GM19372 (cell line): ENCODE data around the gene ZNF654.
"Not testable (repeated sequence)": the region's sequence is repeated elsewhere in the genome, so short reads cannot be mapped to it uniquely, and the experiment has no call there.

Experiments used
- ATAC-seq: cut with Tn5 transposase; IDR thresholded peaks from one replicate; pipeline ENCODE4 v1.9.1; 2021; ENCODE audit warnings: mild to moderate bottlenecking, low read depth, moderate library complexity; ENCODE audit not compliant: unreplicated experiment

The ZNF654 gene

GRCh38 chr3:88059380-88060170 lies 520 bp downstream of the ZNF654 start:
- peak; percentile 9 for ATAC-seq

DNA sequence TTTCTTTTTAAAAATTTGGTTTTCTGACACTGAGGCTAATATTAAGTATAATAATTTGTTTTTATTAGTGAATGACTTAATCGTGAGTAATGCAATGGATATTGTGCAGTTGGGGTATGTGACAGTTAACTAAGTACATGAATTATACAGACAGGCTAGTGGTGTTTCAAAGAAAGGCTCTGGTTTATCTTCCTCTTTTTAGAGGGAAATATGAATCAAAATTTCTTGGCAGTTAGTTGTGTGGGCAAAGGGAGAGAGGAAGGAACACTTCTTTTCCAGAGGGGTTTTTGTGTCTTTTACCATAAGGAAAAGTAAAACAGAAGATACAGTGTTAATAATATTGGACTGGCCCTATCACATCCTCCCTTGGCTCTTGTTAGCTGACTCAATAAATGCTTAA lies 2.7 kb downstream of the ZNF654 start:
- ATAC-seq: no peak

GRCh38 chr3:88075072-88075471 lies 16.0 kb downstream of the ZNF654 start:
- no peak for ATAC-seq

DNA sequence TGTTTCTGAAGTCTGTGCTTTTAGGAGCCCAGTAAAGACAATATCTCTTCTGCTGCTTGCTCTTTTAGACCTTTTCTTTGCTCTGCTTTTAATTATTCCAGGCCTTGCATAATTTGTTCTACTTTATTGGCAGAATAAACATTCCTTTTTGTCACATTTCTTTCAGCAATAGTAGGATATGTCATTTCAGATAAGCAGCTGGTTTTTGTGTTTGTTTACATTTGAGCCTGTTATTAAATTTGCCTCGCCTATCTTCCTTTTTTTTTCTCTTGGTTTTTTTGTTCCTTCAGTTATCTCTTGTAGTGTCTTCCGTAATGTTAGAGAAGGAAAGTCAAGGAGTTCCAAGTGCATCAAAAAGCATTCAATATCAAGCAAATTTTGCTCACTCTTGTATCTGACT lies 16.4 kb downstream of the ZNF654 start:
- ATAC-seq: no peak

- ATAC-seq: no peak
Measured at GRCh38 chr3:88076712-88077111, 17.7 kb downstream of the ZNF654 start.

DNA sequence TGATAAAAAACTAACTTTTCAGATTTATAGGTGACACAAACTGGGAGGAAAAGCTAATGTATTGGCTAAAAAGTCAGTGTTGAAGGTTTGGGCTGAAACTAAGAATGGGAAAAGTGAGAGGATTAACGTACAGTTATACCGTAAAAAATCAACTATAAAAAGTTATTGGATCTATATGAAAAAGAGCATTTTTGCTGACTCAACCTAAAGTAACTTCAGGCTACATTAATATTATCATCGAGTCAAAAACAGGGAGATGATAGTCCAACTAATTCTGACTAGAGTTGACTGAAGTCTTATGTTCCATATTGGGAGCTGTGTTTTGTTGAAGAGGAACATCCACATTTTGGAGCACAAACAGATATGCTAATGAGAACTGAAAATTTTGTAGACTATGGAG lies 19.9 kb downstream of the ZNF654 start:
- no peak for ATAC-seq

DNA sequence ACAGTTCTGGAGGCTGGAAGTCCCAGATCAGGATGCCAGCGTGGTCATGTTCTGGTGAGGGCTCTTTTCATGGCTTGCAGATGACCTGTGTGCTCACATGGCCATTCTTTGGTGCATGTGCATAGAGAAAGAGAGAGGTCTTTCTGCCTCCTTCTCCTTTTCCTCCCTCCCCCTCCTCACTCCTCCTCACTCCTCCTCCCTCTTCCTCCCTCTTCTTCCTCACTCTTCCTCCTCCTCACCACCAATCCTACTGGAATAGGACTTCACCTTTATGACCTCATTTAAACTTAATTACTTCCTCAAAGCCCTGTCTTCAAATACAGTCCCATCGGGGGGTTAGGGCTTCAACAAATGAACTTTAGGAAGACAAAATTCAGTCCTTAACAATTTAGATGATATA lies 23.8 kb downstream of the ZNF654 start:
- no peak for ATAC-seq

DNA sequence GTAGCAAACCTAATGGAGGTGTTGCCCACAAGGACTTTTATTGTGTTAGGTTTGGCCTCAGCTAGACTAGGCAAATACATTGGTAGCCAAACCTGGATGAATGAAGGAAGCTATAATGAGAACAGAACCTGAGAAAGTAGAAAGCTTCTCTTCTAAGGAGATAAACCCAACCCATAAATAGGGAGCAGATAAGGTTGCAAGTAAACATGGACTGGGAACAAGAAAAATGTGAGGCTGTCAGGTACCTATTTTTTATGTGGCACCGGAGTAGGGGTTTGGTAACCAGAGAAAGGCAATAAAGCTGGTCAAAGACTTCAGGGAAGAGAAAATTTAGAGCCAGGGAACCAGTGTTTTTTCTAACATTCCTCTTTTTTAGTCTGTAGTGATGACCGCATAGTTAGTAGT lies 25.0 kb downstream of the ZNF654 start:
- no peak for ATAC-seq

DNA sequence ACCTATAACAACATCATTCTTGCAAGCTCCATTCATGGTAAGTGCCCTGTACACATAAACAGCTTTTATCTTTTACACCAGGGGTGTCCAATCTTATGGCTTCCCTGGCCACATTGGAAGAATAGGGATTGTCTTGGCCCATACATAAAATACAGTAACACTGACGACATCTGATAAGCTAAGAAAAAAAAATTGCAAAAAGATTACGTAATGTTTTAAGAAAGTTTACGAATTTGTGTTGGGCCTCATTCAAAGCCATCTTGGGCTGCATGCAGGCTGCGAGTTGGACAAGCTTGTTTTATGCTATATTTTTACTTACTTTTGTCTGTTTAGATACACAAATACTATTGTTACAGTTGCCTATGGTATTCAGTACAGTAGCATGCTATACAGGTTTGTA lies 31.6 kb downstream of the ZNF654 start:
- no peak for ATAC-seq

- ATAC-seq: no peak
Measured at GRCh38 chr3:88092270-88092669, 33.2 kb downstream of the ZNF654 start.

DNA sequence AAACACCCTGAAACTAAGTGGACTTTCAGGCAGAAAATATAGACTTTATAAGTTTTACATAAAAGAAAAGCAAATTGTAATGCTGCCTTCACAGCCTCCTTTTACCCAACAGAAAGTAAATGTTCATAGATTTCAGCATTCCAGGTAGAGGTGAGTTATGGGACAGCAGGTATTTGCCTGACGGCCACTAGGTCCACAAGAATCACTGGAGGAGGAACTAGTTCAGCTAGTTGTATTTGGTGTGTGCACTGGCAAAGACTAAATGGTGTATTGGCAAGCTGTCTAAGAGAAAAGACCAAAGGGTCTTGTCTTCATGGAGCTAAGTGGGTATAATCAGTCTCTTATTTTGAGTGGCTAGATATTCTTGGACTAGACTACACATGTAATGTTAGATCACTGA lies 34.2 kb downstream of the ZNF654 start:
- no peak for ATAC-seq

DNA sequence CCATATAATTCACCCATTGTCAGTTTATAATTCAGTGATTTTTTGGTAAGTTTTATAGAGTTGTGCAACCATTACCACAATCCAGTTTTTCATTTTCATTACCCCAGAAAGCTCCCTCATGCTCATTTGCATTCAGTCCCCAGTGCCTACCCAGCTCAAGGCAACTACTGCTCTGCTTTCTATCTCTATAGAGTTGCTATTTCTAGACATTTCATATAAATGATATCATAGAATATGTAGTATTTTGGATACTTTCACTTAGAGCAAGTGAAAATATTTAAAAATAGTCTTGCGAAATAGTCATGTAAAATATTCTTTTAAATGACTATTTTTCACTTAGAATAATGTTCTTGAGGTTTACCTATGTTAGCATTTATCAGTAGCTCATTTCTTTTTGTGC lies 42.1 kb downstream of the ZNF654 start:
- peak; percentile 78 for ATAC-seq

- ATAC-seq: no peak
Measured at GRCh38 chr3:88105325-88105724, 46.3 kb downstream of the ZNF654 start.

GRCh38 chr3:88112289-88112688 lies 53.2 kb downstream of the ZNF654 start:
- ATAC-seq: no peak

DNA sequence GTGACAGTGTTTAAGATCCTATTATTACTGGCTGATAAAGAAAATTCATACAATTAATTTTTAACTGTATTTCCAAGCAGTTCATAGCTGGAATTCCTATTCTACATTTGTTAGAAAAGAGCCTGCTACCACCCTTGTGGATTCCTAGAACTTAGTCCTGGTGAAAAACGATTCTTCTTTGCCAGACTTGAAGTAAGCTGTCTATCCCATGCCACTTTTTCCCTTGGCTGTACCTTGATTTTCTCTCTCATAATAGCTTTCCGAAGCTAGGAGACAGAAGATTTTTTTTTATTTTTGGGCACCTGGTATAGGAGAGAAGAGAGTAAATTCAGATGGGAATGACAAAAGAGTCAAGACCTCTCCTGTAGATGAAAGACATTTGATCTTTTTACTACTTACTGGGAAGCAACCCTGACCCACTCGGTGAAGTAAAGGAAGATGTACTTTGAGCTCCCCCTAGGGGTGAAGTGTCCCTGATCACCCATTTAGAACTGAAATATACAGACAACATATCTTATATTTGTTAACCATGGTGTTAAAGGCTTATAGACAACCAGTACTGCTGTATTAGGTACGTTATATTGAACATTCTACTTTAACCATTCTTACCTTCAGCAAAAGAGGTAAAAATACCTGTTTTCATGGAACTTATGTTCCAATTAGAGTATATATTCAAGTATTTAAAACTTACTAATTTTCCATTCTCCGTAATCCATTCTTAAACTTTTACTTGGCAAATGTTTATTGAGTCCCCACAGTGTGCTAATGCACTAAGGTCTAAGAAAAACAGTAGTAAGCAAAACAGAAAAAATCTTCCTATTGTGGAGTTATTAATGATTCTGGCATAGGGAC lies 54.5 kb downstream of the ZNF654 start:
- peak; percentile 89 for ATAC-seq

- no peak for ATAC-seq
Measured at GRCh38 chr3:88114878-88115549, 56.0 kb downstream of the ZNF654 start.

DNA sequence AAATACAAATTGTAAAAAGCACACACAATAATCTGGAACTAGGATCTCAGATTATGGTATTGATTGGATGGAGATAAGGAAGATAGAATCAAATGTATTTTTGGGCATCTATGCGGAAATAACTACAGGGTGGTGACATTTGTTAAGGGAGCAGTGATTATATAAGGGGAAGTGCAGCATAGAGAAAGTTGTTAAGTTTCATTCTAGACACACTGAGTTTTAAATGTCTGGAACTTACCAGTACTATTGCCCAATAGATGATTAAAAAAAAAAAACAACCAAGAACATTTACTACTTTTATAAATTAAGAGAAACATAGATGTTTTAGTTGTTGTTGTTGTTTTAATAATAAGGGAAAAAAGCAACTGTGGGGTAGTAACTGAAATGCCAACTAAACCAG lies 58.6 kb downstream of the ZNF654 start:
- no peak for ATAC-seq

- not testable (repeated sequence) for ATAC-seq
Measured at GRCh38 chr3:88118603-88119002, 59.5 kb downstream of the ZNF654 start.

- no peak for ATAC-seq
Measured at GRCh38 chr3:88123526-88123925, 64.5 kb downstream of the ZNF654 start.

- no peak for ATAC-seq
Measured at GRCh38 chr3:88131695-88132094, 72.6 kb downstream of the ZNF654 start.

DNA sequence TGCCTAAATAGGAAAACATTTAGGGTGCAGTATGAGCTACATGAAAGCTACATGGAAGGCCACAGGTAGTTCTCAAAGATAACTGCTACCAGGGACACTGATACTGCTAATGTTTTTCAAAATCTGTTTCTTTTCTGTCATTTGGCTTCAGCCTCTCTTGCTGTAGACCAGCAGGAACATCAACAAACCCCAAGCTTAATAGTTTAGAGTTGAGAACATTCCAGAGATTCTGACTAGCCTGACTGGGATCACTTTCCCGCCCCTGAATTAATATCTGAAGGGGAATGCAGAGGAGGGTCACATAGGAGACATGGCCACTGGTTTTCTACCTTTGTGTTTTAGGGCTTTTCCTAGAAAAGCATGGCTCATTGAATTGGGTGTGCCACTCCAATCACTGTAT lies 73.8 kb downstream of the ZNF654 start:
- no peak for ATAC-seq
